A549 (cell line): ENCODE results near the gene RFESD.

ENCODE experiments used
- CTCF ChIP-seq: fragments of >200 bp; sonication (Bioruptor Twin); formaldehyde crosslinking; IDR thresholded peaks from 3 replicates; pipeline ENCODE4 v1.5.1; 2016
- ESRRA ChIP-seq: fragments of 150-350 bp; IDR thresholded peaks from 2 replicates; pipeline ENCODE4 v1.6.1; 2014; ENCODE audit warnings: mild to moderate bottlenecking, low read length, borderline replicate concordance
- NR3C1 ChIP-seq: fragments of >200 bp; sonication (Bioruptor Twin); formaldehyde crosslinking; IDR thresholded peaks from 3 replicates; pipeline ENCODE4 v1.6.1; 2017
- POLR2AphosphoS2 ChIP-seq: conservative IDR thresholded peaks from 2 replicates; pipeline ENCODE4 v1.6.1; 2012; ENCODE audit warnings: low read length, improper control_type of control experiment, inconsistent platforms
- TF ChIP-seq, protein P1 (sequence below): fragments of 200-600 bp; sonication (generic); IDR thresholded peaks from 2 replicates; pipeline ENCODE4 v1.6.1; 2016; ENCODE audit warnings: antibody characterized with exemption, mild to moderate bottlenecking, moderate library complexity

DNA sequence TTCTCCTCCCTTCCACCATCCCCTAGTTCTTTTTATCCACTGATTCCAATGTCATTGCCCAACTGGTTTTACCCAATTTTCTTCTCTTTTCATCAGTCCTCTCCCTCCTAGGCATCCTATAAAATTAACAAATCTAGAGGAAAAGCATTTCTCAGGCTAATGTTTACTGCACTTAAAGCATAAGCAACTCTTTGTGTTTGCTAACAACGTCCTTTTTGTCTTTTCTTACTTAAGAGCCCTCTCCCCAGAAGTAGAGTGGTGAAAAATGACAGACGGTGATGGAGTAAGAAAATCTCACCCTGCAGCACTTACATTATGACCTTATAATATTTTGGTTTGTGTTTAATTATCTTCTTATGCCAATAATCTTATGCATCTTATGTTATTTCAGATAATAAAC, 37.8 kb downstream of the RFESD start:
- TF ChIP-seq POLR2AphosphoS2: no peak
- no peak for TF ChIP-seq CTCF
- TF ChIP-seq NR3C1: no peak
- TF ChIP-seq ESRRA: no peak
- TF ChIP-seq, protein P1, sequence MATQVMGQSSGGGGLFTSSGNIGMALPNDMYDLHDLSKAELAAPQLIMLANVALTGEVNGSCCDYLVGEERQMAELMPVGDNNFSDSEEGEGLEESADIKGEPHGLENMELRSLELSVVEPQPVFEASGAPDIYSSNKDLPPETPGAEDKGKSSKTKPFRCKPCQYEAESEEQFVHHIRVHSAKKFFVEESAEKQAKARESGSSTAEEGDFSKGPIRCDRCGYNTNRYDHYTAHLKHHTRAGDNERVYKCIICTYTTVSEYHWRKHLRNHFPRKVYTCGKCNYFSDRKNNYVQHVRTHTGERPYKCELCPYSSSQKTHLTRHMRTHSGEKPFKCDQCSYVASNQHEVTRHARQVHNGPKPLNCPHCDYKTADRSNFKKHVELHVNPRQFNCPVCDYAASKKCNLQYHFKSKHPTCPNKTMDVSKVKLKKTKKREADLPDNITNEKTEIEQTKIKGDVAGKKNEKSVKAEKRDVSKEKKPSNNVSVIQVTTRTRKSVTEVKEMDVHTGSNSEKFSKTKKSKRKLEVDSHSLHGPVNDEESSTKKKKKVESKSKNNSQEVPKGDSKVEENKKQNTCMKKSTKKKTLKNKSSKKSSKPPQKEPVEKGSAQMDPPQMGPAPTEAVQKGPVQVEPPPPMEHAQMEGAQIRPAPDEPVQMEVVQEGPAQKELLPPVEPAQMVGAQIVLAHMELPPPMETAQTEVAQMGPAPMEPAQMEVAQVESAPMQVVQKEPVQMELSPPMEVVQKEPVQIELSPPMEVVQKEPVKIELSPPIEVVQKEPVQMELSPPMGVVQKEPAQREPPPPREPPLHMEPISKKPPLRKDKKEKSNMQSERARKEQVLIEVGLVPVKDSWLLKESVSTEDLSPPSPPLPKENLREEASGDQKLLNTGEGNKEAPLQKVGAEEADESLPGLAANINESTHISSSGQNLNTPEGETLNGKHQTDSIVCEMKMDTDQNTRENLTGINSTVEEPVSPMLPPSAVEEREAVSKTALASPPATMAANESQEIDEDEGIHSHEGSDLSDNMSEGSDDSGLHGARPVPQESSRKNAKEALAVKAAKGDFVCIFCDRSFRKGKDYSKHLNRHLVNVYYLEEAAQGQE: no peak
